Uterus (tissue), 2 donors: Measurements from ENCODE around the gene ANO7.

Experiments used
- POLR2A ChIP-seq, 2 donors: fragments of 450-650 bp; IDR thresholded peaks; one replicate each; pipeline ENCODE4 v1.6.1; 2016; ENCODE audit warnings: antibody characterized with exemption in 2 of 2, mild to moderate bottlenecking in 1 of 2, moderate library complexity in 1 of 2
- TF ChIP-seq, protein P1 (sequence below), 4 experiments: fragments of 200-600 bp in 2 of 4; fragments of 450-650 bp in 2 of 4; sonication (generic) in 2 of 4; IDR thresholded peaks; one replicate each; pipeline ENCODE4 v1.5.1; 2016 to 2019; ENCODE audit warnings: antibody characterized with exemption in 4 of 4, mild to moderate bottlenecking in 2 of 4, moderate library complexity in 1 of 4

DNA sequence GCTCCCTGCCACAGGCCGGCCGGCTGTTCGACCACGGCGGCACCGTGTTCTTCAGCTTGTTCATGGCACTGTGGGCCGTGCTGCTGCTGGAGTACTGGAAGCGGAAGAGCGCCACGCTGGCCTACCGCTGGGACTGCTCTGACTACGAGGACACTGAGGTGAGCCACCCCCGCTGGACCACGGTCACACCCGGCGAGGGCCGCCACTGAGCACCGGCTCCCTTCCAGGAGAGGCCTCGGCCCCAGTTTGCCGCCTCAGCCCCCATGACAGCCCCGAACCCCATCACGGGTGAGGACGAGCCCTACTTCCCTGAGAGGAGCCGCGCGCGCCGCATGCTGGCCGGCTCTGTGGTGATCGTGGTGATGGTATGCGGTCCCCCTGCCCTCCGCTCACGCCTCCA is 20.8 kb downstream of the ANO7 start:
- TF ChIP-seq, protein P1, sequence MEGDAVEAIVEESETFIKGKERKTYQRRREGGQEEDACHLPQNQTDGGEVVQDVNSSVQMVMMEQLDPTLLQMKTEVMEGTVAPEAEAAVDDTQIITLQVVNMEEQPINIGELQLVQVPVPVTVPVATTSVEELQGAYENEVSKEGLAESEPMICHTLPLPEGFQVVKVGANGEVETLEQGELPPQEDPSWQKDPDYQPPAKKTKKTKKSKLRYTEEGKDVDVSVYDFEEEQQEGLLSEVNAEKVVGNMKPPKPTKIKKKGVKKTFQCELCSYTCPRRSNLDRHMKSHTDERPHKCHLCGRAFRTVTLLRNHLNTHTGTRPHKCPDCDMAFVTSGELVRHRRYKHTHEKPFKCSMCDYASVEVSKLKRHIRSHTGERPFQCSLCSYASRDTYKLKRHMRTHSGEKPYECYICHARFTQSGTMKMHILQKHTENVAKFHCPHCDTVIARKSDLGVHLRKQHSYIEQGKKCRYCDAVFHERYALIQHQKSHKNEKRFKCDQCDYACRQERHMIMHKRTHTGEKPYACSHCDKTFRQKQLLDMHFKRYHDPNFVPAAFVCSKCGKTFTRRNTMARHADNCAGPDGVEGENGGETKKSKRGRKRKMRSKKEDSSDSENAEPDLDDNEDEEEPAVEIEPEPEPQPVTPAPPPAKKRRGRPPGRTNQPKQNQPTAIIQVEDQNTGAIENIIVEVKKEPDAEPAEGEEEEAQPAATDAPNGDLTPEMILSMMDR (IDR thresholded peaks at IDR 0.05): no peak
- no peak for TF ChIP-seq POLR2A (IDR thresholded peaks at IDR 0.05)
